ENCODE results near the gene SCUBE2. TPM values are rescaled to one million over a fixed set of nuclear protein-coding genes. Genes with fewer than 3 reads are reported as not detected.

SCUBE2 gene
- total RNA-seq, 1 donor from 2014 or later: 1.5 TPM

- no peak overlapping the region for H3K4me2 ChIP-seq (ENCODE audit: low read length)
- no peak overlapping the region for H3K27ac ChIP-seq (ENCODE audit: low read depth, low read length)
- no peaks in the 10 kb centered on the region for H3K27me3 ChIP-seq (ENCODE audit: insufficient read depth, low read length)
- Mint-ChIP-seq H3K4me3 (ENCODE audit: unreplicated experiment) (no peak overlapping the region), H3K27ac (ENCODE audit: unreplicated experiment) (no peak overlapping the region), H3K4me1 (ENCODE audit: low read depth, unreplicated experiment) (no peaks in the 10 kb centered on the region), H3K36me3 (ENCODE audit: low read depth, unreplicated experiment) (no peaks in the 10 kb centered on the region), H3K27me3 (ENCODE audit: low read depth, unreplicated experiment) (peaks cover 1% of the 10 kb centered on the region), H3K9me3 (ENCODE audit: unreplicated experiment) (no peaks in the 10 kb centered on the region)
- no peaks in the 10 kb centered on the region for H3K4me1 ChIP-seq (ENCODE audit: insufficient read depth, low read length)
- no peaks in the 10 kb centered on the region for H3K79me2 ChIP-seq (ENCODE audit: insufficient read depth, low read length)
- no peaks in the 10 kb centered on the region for H4K20me1 ChIP-seq (ENCODE audit: insufficient read depth, low read length)
- no peak for FAIRE-seq
- no peak for TF ChIP-seq EZH2 (IDR thresholded peaks at IDR 0.05; ENCODE audit: insufficient read depth, low read length)
- no peaks in the 10 kb centered on the region for H3K36me3 ChIP-seq (ENCODE audit: insufficient read depth, low read length)
- H2AFZ ChIP-seq (ENCODE audit: low read depth, low read length): no peak overlapping the region
- DNase-seq (ENCODE audit: low read depth): no peak
- no peak overlapping the region for H3K4me3 ChIP-seq (ENCODE audit: insufficient read depth, low read depth, low read length)
- no peaks in the 10 kb centered on the region for H3K9me3 ChIP-seq (ENCODE audit: insufficient read depth, low read depth, low read length)
- no peak overlapping the region for H3K9ac ChIP-seq (ENCODE audit: low read length)
Observed at GRCh38 chr11:8973121-8973520, 118.3 kb downstream of the SCUBE2 start.

GRCh38 chr11:8971924-8972316, 119.5 kb downstream of the SCUBE2 start:
- peaks cover 1% of the 10 kb centered on the region for H3K27me3 Mint-ChIP-seq (ENCODE audit: low read depth, unreplicated experiment)
- DNase-seq (ENCODE audit: low read depth): no peak
- H3K9ac ChIP-seq (ENCODE audit: low read length): no peak overlapping the region
- no peaks in the 10 kb centered on the region for H3K9me3 Mint-ChIP-seq (ENCODE audit: unreplicated experiment)
- no peaks in the 10 kb centered on the region for H3K4me1 Mint-ChIP-seq (ENCODE audit: low read depth, unreplicated experiment)
- no peak overlapping the region for H3K4me3 ChIP-seq (ENCODE audit: insufficient read depth, low read depth, low read length)
- H4K20me1 ChIP-seq (ENCODE audit: insufficient read depth, low read length): no peaks in the 10 kb centered on the region
- H2AFZ ChIP-seq (ENCODE audit: low read depth, low read length): no peak overlapping the region
- no peak overlapping the region for H3K27ac Mint-ChIP-seq (ENCODE audit: unreplicated experiment)
- H3K36me3 ChIP-seq (ENCODE audit: insufficient read depth, low read length): no peaks in the 10 kb centered on the region
- H3K27me3 ChIP-seq (ENCODE audit: insufficient read depth, low read length): no peaks in the 10 kb centered on the region
- no peaks in the 10 kb centered on the region for H3K4me1 ChIP-seq (ENCODE audit: insufficient read depth, low read length)
- H3K79me2 ChIP-seq (ENCODE audit: insufficient read depth, low read length): no peaks in the 10 kb centered on the region
- no peak for TF ChIP-seq CTCF (IDR thresholded peaks at IDR 0.05; ENCODE audit: insufficient read depth, low read depth, low read length)
- no peak for TF ChIP-seq EZH2 (IDR thresholded peaks at IDR 0.05; ENCODE audit: insufficient read depth, low read length)
- H3K27ac ChIP-seq (ENCODE audit: low read depth, low read length): no peak overlapping the region
- H3K9me3 ChIP-seq (ENCODE audit: insufficient read depth, low read depth, low read length): no peaks in the 10 kb centered on the region
- H3K4me3 Mint-ChIP-seq (ENCODE audit: unreplicated experiment): no peak overlapping the region
- no peak for FAIRE-seq
- no peaks in the 10 kb centered on the region for H3K36me3 Mint-ChIP-seq (ENCODE audit: low read depth, unreplicated experiment)
- H3K4me2 ChIP-seq (ENCODE audit: low read length): no peak overlapping the region

DNA sequence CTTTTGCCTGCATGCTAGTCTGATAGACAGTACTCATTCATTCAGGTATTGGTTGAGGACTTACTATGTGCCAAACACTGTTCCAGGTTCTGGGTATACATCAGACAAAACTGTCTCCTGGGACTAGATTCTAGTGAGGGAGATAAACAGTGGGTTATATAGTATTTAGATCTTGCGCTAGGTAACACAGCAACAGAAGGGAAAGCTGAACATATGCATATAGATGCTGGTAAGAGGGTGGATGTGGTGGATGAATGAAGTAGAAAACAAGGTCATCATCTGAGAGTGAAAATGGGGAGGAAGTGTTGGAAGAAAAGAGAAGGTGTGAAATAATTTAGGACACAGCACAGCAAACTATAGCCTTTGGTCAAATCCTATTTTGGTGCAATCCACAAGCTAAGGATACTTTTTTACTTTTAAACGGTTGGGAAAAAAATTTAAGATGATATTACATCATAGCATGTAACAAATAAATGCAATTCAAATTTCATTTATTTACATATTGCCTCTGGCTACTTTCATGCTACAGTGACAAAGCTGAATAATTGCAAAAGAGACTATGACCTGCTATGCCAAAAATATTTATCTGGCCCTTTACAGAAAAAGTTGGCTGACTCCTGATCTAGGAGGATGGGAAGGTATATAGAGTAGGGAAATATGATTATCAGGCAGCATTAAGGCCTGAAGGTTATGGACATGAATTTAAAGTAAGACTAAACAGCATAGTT, 120.0 kb downstream of the SCUBE2 start:
- no peak overlapping the region for H3K27ac Mint-ChIP-seq (ENCODE audit: unreplicated experiment)
- Histone ChIP-seq H3K27ac (ENCODE audit: low read depth, low read length) (no peak overlapping the region), H3K4me2 (ENCODE audit: low read length) (no peak overlapping the region), H3K9ac (ENCODE audit: low read length) (no peak overlapping the region), H3K4me1 (ENCODE audit: insufficient read depth, low read length) (no peaks in the 10 kb centered on the region), H3K4me3 (ENCODE audit: insufficient read depth, low read depth, low read length) (no peak overlapping the region), H3K9me3 (ENCODE audit: insufficient read depth, low read depth, low read length) (no peaks in the 10 kb centered on the region), H3K27me3 (ENCODE audit: insufficient read depth, low read length) (no peaks in the 10 kb centered on the region), H4K20me1 (ENCODE audit: insufficient read depth, low read length) (no peaks in the 10 kb centered on the region), H3K79me2 (ENCODE audit: insufficient read depth, low read length) (no peaks in the 10 kb centered on the region), H2AFZ (ENCODE audit: low read depth, low read length) (no peak overlapping the region), H3K36me3 (ENCODE audit: insufficient read depth, low read length) (no peaks in the 10 kb centered on the region)
- FAIRE-seq (no peak), DNase-seq (ENCODE audit: low read depth) (no peak)
- no peaks in the 10 kb centered on the region for H3K9me3 Mint-ChIP-seq (ENCODE audit: unreplicated experiment)
- H3K4me1 Mint-ChIP-seq (ENCODE audit: low read depth, unreplicated experiment): no peaks in the 10 kb centered on the region
- no peak for TF ChIP-seq EZH2 (IDR thresholded peaks at IDR 0.05; ENCODE audit: insufficient read depth, low read length)
- no peak for TF ChIP-seq CTCF (IDR thresholded peaks at IDR 0.05; ENCODE audit: insufficient read depth, low read depth, low read length)
- H3K27me3 Mint-ChIP-seq (ENCODE audit: low read depth, unreplicated experiment): peaks cover 1% of the 10 kb centered on the region
- H3K4me3 Mint-ChIP-seq (ENCODE audit: unreplicated experiment): no peak overlapping the region
- no peaks in the 10 kb centered on the region for H3K36me3 Mint-ChIP-seq (ENCODE audit: low read depth, unreplicated experiment)

Small RNA genes lying within 50 kb of the gene (microRNA-seq; reads per million reads assigned to microRNA genes)
- gene MIR5691: not detected

Other genes starting within 250 kb of the SCUBE2 start
- 48.2 and 51.4 TPM in 2 replicates for gene AKIP1, start 180.4 kb downstream of the SCUBE2 start, total RNA-seq
- gene C11orf16, start 158.7 kb downstream of the SCUBE2 start, total RNA-seq: not detected in 2 replicates
- not detected in 2 replicates for gene ASCL3, start 148.6 kb downstream of the SCUBE2 start, total RNA-seq
- gene TMEM9B, start 127.2 kb downstream of the SCUBE2 start, total RNA-seq: 38.2 and 40.3 TPM in 2 replicates
- 9.8 and 11.6 TPM in 2 replicates for gene NRIP3, start 87.6 kb downstream of the SCUBE2 start, total RNA-seq
- 147 and 156 TPM in 2 replicates for gene DENND5A, start 173.8 kb upstream of the SCUBE2 start, total RNA-seq
- 43.6 and 43.8 TPM in 2 replicates for gene TMEM41B, start 223.0 kb upstream of the SCUBE2 start, total RNA-seq